BLaER1 treated with 17β-estradiol and CSF1 and Interleukin-3, amounts not matched to agents 10 nM and 100 nM (cell line): ENCODE results near the gene NGRN.
"Not testable (repeated sequence)": the region's sequence is repeated elsewhere in the genome, so short reads cannot be mapped to it uniquely, and the experiment has no call there.

ENCODE experiments used
- H3K27ac ChIP-seq, 11 experiments: shearing (Covaris generic); formaldehyde crosslinking; 2 replicates each; pipeline ENCODE4 v1.8.1; 2022
- H3K27me3 ChIP-seq, 11 experiments: shearing (Covaris generic); formaldehyde crosslinking; 2 replicates each; pipeline ENCODE4 v1.8.1; 2022
- H3K36me3 ChIP-seq, 11 experiments: shearing (Covaris generic); formaldehyde crosslinking; 2 replicates each; pipeline ENCODE4 v1.8.1; 2022
- H3K4me1 ChIP-seq, 10 experiments: shearing (Covaris generic); formaldehyde crosslinking; 2 replicates each; pipeline ENCODE4 v1.8.1; 2022
- H3K4me2 ChIP-seq, 11 experiments: shearing (Covaris generic); formaldehyde crosslinking; 2 replicates each; pipeline ENCODE4 v1.8.1; 2022
- H3K4me3 ChIP-seq, 10 experiments: shearing (Covaris generic); formaldehyde crosslinking; 2 replicates each; pipeline ENCODE4 v1.8.1; 2022
- H3K9ac ChIP-seq, 11 experiments: shearing (Covaris generic); formaldehyde crosslinking; 2 replicates each; pipeline ENCODE4 v1.8.1; 2022
- H3K9me3 ChIP-seq, 11 experiments: shearing (Covaris generic); formaldehyde crosslinking; replicated peaks in 1 of 11; 2 replicates each; pipeline ENCODE4 v1.8.1; 2022
- H4K20me1 ChIP-seq, 11 experiments: shearing (Covaris generic); formaldehyde crosslinking; 2 replicates each; pipeline ENCODE4 v1.8.1; 2022
- Cebpa-rat ChIP-seq, 11 experiments: shearing (Covaris generic); IDR thresholded peaks; 2 replicates each; pipeline ENCODE4 v1.8.1; 2022

NGRN gene

DNA sequence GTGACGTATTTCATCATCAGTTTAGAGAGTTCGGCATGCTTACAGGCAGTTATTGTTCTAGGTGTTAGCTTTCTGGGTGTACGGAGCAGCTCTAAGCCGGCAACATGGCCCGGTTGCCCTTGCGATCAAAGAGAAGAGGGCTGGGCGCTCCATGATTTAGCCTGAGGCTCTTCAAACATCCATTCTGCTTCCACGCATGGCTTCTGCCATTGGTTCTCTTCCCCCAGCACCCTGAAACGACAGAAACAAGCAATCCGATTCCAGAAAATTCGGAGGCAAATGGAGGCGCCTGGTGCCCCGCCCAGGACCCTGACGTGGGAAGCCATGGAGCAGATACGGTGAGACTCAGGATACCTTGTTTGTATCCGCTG lies 574 bp downstream of the NGRN start:
- Histone ChIP-seq H3K9ac (peak overlapping the region; percentile 83 to 96 (median 93)), H3K4me3 (peak overlapping the region; percentile 69 to 90 (median 77)), H3K4me2 (peak overlapping the region; percentile 84 to 99 (median 96)), H3K27ac (peak overlapping the region; percentile 86 to 97 (median 94)), H3K36me3 (peaks cover 13 to 43% (median 42%) of the 10 kb centered on the region in 11 experiments), H3K9me3 (no peaks in the 10 kb centered on the region), H4K20me1 (peaks cover 19 to 49% (median 45%) of the 10 kb centered on the region in 11 experiments; a peak in 20 of 22 replicates), H3K4me1 (peaks cover 52 to 70% (median 61%) of the 10 kb centered on the region in 10 experiments), H3K27me3 (no peaks in the 10 kb centered on the region)
- TF ChIP-seq Cebpa-rat (IDR thresholded peaks at IDR 0.05), result no peak

DNA sequence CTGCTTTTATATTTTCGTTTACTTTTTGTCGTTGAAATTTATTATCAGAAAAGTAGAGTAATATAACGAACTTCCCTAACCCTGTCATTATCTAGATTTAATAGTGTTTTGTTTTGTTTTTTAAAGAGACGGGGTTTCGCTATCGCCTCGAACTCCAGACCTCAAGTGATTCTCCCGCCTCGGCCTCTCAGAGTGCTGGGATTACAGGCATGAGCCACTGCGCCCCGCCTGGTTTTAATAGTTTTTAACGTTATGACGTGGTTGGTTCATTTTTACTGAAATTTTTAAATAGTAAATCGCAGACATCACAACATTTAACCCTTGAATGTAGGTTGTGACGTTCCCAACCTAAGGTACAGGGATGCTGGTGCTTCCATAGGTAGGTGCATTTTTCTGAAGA lies 1.0 kb downstream of the NGRN start:
- TF ChIP-seq Cebpa-rat (IDR thresholded peaks at IDR 0.05), result no peak
- H3K4me3 ChIP-seq, result peak overlapping the region; percentile 69 to 90 (median 77)
- H3K4me2 ChIP-seq, result peak overlapping the region; percentile 84 to 99 (median 96)
- no peaks in the 10 kb centered on the region for H3K27me3 ChIP-seq
- H4K20me1 ChIP-seq, result peaks cover 24 to 54% (median 49%) of the 10 kb centered on the region in 11 experiments; a peak in 20 of 22 replicates
- H3K9me3 ChIP-seq, result no peaks in the 10 kb centered on the region
- H3K9ac ChIP-seq, result peak overlapping the region; percentile 83 to 96 (median 93)
- H3K4me1 ChIP-seq, result peaks cover 51 to 71% (median 62%) of the 10 kb centered on the region in 10 experiments
- H3K36me3 ChIP-seq, result peaks cover 18 to 48% (median 46%) of the 10 kb centered on the region in 11 experiments
- peak overlapping the region; percentile 86 to 97 (median 94) for H3K27ac ChIP-seq

DNA sequence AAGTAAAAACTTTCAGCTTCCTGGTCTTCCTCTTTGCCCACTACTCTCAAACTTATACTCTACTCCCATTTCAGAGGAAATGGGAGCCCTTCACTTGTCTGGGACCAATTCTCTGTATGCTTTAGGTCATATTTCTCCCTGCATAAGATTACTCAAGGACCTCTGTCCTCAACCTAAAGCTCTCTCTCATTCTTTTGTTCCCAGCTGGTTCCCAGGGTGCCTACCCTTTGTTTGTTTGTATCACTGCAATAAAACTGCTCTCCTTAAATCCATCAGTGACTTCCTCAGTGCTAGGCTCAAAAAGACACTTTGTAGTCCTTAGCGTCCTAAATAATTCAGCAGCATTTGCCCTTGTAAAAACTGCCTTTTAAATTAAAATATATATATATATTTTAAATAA lies 2.9 kb downstream of the NGRN start:
- Histone ChIP-seq H4K20me1 (peaks cover 34 to 73% (median 68%) of the 10 kb centered on the region in 11 experiments; a peak in 20 of 22 replicates), H3K27me3 (no peaks in the 10 kb centered on the region), H3K4me2 (peak overlapping the region; percentile 84 to 99 (median 96)), H3K9ac (peak overlapping the region in 6 of 11 experiments; percentile 16 to 96 (median 59); a peak in 7 of 22 replicates), H3K27ac (no peak overlapping the region), H3K4me1 (peaks cover 46 to 78% (median 59%) of the 10 kb centered on the region in 10 experiments), H3K9me3 (no peaks in the 10 kb centered on the region), H3K36me3 (peaks cover 37 to 67% (median 66%) of the 10 kb centered on the region in 11 experiments), H3K4me3 (peak overlapping the region in 8 of 10 experiments; percentile 71 to 90 (median 78); a peak in 10 of 20 replicates)
- no peak for TF ChIP-seq Cebpa-rat (IDR thresholded peaks at IDR 0.05)

DNA sequence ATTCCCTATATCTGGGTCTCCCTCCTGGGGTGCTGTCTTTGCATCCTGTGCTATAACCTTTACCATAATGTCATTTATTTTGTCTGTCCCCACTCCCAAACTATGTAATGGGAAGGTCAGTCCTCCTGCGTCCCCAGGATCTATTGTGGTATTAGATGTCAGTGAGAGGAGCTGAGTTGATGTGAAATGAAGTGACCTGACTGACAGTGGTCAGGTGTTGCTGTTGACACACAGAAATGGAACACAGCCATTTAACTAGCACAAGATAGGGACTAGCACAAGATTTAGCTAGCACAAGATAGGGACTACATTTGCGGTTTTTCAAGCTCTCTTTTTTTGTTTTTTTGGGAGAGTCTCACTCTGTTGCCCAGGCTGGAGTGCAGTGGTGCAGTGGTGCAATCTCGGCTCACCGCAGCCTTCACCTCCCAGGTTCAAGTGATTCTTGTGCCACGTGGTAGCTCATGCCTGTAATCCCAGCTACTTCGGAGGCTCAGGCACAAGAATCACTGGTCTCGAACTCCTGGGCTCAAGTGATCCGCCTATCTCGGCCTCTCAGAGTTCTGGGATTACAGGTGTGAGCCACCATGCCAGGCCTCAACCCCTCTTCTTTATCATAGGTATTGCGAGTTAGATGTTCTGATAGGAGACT lies 5.2 kb downstream of the NGRN start:
- no peak for TF ChIP-seq Cebpa-rat (IDR thresholded peaks at IDR 0.05)
- Histone ChIP-seq H3K4me1 (peaks cover 28 to 60% (median 41%) of the 10 kb centered on the region in 10 experiments), H4K20me1 (peaks cover 34 to 95% (median 78%) of the 10 kb centered on the region in 11 experiments; a peak in 20 of 22 replicates), H3K27ac (no peak overlapping the region), H3K4me3 (no peak overlapping the region), H3K9ac (peak overlapping the region in 2 of 11 experiments; percentile 2; a peak in 2 of 22 replicates), H3K27me3 (no peaks in the 10 kb centered on the region), H3K36me3 (peaks cover 59 to 89% (median 88%) of the 10 kb centered on the region in 11 experiments), H3K4me2 (0 out of 22 replicates have a peak overlapping the region, but pooled peaks of 1 of the 11 experiments have one; percentile 6), H3K9me3 (no peaks in the 10 kb centered on the region)

DNA sequence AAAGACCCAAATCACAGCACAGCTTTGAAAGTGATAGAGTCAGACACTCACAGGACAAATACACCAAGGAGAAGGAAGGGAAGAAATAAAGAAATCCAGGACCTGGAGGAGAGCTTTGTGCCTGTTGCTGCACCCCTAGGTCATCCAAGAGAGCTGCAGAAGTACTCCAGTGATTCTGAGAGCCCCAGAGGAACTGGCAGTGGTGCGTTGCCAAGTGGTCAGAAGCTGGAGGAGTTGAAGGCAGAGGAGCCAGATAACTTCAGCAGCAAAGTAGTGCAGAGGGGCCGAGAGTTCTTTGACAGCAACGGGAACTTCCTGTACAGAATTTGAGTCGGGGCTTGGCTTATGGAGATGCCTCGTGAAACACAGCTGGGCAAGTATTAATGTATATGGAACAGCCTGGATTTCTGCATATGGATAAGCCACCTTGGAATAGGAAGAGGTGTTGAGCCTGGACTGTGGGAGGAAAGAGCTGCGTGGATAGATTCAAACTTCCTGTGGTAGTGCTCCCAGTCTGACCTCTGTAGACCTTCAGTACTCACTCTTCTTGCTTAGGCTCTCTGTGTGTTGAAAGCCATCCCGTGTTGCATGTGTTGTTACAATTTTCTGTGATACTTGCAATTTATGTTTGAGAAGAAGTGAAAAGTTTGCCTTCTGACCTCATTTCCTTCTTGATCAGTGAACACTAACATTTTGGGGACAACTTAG lies 6.1 kb downstream of the NGRN start:
- Histone ChIP-seq H3K4me1 (peaks cover 27 to 59% (median 41%) of the 10 kb centered on the region in 10 experiments), H3K9ac (peak overlapping the region in 3 of 11 experiments; percentile 2 to 10 (median 5); a peak in 1 of 22 replicates), H3K4me3 (no peak overlapping the region), H3K27ac (no peak overlapping the region), H3K9me3 (no peaks in the 10 kb centered on the region), H3K4me2 (peak overlapping the region in 2 of 11 experiments; percentile 3 to 4; a peak in 2 of 22 replicates), H4K20me1 (peaks cover 34 to 97% (median 77%) of the 10 kb centered on the region in 11 experiments; a peak in 20 of 22 replicates), H3K36me3 (peaks cover 65 to 96% (median 89%) of the 10 kb centered on the region in 11 experiments), H3K27me3 (no peaks in the 10 kb centered on the region)
- no peak for TF ChIP-seq Cebpa-rat (IDR thresholded peaks at IDR 0.05)

DNA sequence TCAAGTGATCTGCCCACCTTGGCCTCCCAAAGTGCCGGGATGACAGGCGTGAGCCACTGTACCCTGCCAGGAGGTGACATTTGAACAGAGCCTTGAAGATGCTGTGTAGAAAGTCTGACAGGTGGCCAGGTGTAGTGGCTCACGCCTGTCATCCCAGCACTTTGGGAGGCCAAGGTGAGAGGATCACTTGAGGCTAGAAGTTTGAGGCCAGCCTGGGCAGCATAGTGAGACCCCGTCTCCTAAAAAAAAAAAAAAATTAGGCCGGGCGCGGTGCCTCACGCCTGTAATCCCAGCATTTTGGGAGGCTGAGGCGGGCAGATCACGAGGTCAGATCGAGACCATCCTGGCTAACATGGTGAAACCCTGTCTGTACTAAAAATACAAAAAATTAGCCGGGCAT lies 13.0 kb downstream of the NGRN start:
- not testable (repeated sequence) for H3K9ac ChIP-seq, H3K4me3 ChIP-seq, H3K4me2 ChIP-seq, H3K9me3 ChIP-seq, H3K27ac ChIP-seq, H3K27me3 ChIP-seq
- H4K20me1 ChIP-seq, result peaks cover 0 to 44% (median 13%) of the 10 kb centered on the region in 11 experiments; a peak in 14 of 22 replicates
- H3K4me1 ChIP-seq, result peaks cover 0 to 12% (median 5%) of the 10 kb centered on the region in 10 experiments; a peak in 4 of 20 replicates
- peaks cover 17 to 39% (median 27%) of the 10 kb centered on the region in 11 experiments for H3K36me3 ChIP-seq

DNA sequence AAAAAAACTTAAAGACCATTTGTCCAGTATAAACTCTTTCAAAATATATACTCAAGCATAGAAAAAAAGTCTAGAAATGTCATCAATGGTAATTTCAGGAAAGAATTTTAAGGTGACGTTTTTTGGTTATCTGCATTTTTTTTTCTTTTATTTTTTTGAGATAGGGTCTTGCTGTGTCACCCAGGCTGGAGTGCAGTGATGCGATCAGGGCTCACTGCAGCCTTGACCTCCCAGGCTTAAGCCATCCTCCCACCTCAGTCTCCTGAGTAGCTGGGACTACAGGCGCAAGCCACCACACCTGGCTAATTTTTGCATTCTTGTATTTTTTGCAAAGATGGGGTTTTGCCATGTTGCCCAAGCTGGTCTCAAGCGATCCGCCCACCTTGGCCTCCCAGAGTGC lies 15.3 kb downstream of the NGRN start:
- H3K27ac ChIP-seq, H3K27me3 ChIP-seq, H3K4me3 ChIP-seq, H3K9me3 ChIP-seq, H3K9ac ChIP-seq: not testable (repeated sequence)
- peaks cover 0 to 17% (median 5%) of the 10 kb centered on the region in 11 experiments; a peak in 9 of 22 replicates for H3K36me3 ChIP-seq
- peaks cover 0 to 23% (median 0%) of the 10 kb centered on the region in 11 experiments; a peak in 3 of 22 replicates for H4K20me1 ChIP-seq
- peaks cover 0 to 12% (median 5%) of the 10 kb centered on the region in 10 experiments; a peak in 4 of 20 replicates for H3K4me1 ChIP-seq
- H3K4me2 ChIP-seq, result peak overlapping the region in 1 of 11 experiments; percentile 35; a peak in 1 of 22 replicates

DNA sequence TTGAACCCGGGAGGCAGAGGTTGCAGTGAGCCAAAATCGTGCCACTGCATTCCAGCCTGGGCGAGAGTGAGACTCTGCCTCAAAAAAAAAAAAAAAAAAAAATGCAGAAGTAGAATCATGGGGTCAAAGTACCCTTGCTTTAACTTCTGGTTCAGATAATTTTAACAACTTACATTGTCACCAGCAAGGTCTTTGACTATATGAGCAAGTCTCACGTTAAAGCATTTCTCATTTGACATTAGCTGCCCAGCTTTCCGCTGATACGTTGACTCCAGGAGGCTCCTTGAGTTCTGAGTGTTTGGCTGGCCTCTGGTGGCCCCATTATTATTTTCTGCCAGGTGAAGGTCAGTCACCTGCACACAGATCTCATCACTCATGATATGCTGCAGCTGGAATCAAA lies 16.2 kb downstream of the NGRN start:
- H3K27me3 ChIP-seq, H3K27ac ChIP-seq, H3K9me3 ChIP-seq, H3K4me3 ChIP-seq, H3K9ac ChIP-seq, H3K4me2 ChIP-seq: not testable (repeated sequence)
- H3K4me1 ChIP-seq, result peaks cover 0 to 13% (median 5%) of the 10 kb centered on the region in 10 experiments; a peak in 9 of 20 replicates
- H4K20me1 ChIP-seq, result peaks cover 0 to 18% (median 0%) of the 10 kb centered on the region in 11 experiments; a peak in 2 of 22 replicates
- H3K36me3 ChIP-seq, result peaks cover 0 to 10% (median 0%) of the 10 kb centered on the region in 11 experiments; a peak in 3 of 22 replicates

DNA sequence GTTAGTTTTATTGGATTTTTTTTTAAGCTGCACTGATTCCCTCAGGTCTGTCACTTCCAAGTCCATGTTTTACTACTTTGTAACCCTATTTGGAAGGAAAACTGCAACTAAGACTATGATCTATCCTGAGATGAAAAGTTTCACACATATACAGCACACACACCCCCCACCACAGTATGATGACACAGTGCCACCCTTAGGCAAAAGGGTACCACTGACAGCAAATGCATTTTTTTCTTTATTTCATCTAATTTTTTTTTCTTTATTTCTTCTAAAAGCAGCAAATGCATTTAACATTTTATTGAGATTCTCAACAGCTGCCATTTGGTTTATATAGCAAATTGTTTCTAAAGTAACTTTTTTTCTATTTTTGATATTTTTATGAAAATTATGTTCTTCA lies 21.2 kb downstream of the NGRN start:
- no peaks in the 10 kb centered on the region for H3K27me3 ChIP-seq
- H3K9ac ChIP-seq, result 0 out of 22 replicates have a peak overlapping the region, but pooled peaks of 1 of the 11 experiments have one; percentile 28
- H3K9me3 ChIP-seq, result no peaks in the 10 kb centered on the region
- H3K4me1 ChIP-seq, result peaks cover 7 to 22% (median 9%) of the 10 kb centered on the region in 10 experiments
- H3K4me2 ChIP-seq, result peak overlapping the region in 9 of 11 experiments; percentile 49 to 74 (median 64); a peak in 16 of 22 replicates
- H3K4me3 ChIP-seq, result no peak overlapping the region
- no peaks in the 10 kb centered on the region for H3K36me3 ChIP-seq
- no peak overlapping the region for H3K27ac ChIP-seq
- no peaks in the 10 kb centered on the region for H4K20me1 ChIP-seq
- no peak for TF ChIP-seq Cebpa-rat (IDR thresholded peaks at IDR 0.05)
